GM18520 (cell line): Measurements from ENCODE around the gene ALKBH8.
"Not testable (repeated sequence)": the region's sequence is repeated elsewhere in the genome, so short reads cannot be mapped to it uniquely, and the experiment has no call there.

Experiments used
- ATAC-seq: cut with Tn5 transposase; IDR thresholded peaks from one replicate; pipeline ENCODE4 v1.9.1; 2021; ENCODE audit not compliant: unreplicated experiment

ALKBH8 gene

DNA sequence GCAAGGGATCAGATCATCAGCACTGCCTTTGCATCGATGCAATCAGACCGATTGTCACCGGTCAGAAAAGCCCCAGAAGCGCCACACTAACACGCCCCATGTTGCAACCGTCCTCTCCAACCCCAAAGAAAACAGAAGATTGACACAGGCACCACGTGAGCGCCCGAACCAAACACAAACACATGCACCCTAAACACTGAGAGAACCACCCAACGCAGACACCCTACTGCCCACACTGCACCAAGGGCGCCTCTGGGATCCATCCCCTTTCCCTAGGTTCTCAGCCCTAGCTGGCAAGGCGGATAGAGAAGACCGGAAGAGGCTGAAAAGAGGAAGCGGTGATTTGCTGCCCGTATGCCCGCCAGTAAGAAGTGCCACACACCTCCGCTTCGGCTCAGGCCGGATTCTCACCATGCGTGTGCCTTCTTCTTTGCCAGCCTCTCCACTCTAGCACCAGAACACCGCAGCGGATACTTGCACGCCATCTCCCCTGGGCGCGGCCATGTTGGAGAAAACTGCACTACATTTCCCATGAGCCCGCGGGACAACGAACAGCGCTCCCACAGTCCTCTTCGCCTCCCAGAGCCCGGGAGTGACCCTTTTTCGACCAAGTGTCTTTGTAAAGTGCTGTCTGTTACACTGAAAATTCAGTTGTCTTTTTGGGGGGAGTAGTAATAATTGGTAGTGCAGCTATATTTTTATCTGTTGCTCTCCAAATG, at the start of gene ALKBH8:
Gene ALKBH8, minus strand, starts transcription at position 517 of the 719 bp plus-strand sequence. CDS start 4,842 bp downstream, outside the sequence.
- peak; percentile 70 for ATAC-seq

DNA sequence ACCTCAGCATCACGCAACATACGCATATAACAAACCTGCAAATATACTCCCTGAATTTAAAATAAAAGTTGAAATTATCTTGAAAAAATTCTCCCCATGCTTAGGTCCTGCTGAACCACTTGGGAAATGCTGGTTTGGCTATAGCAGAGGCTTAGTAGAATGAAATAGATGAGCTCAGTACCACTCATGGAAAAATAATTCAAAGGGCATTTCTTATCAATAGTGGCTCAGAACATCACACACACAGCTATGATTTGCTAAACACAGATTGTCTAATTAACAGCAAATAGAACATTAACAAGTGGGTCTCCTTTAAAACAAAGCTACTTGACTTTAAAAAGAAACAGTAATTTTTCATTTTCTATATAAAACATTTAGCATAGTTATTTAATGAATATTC, 46.9 kb upstream of the ALKBH8 start:
- no peak for ATAC-seq

- no peak for ATAC-seq
Measured at GRCh38 chr11:107609400-107610218, 44.1 kb upstream of the ALKBH8 start.

- no peak for ATAC-seq
Measured at GRCh38 chr11:107608809-107609208, 43.3 kb upstream of the ALKBH8 start.

DNA sequence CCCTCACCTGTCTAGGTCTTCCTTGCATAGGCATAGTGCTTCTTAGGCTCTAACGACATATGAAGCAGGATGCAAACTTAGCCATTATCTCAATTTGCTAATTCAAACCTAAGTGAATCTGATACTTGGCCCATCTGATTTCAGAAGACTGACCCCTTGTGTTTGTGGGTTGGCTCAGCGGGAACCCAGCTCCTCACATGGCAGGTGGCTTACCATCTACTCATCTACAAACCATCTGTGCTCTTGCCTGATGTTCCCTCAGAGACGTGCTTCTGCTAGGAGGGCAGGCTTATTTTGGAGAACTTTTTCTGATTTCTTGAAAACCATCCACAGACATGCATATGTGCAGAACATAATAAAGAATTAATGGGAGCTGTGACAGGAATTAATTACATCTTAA, 40.6 kb upstream of the ALKBH8 start:
- ATAC-seq = no peak

DNA sequence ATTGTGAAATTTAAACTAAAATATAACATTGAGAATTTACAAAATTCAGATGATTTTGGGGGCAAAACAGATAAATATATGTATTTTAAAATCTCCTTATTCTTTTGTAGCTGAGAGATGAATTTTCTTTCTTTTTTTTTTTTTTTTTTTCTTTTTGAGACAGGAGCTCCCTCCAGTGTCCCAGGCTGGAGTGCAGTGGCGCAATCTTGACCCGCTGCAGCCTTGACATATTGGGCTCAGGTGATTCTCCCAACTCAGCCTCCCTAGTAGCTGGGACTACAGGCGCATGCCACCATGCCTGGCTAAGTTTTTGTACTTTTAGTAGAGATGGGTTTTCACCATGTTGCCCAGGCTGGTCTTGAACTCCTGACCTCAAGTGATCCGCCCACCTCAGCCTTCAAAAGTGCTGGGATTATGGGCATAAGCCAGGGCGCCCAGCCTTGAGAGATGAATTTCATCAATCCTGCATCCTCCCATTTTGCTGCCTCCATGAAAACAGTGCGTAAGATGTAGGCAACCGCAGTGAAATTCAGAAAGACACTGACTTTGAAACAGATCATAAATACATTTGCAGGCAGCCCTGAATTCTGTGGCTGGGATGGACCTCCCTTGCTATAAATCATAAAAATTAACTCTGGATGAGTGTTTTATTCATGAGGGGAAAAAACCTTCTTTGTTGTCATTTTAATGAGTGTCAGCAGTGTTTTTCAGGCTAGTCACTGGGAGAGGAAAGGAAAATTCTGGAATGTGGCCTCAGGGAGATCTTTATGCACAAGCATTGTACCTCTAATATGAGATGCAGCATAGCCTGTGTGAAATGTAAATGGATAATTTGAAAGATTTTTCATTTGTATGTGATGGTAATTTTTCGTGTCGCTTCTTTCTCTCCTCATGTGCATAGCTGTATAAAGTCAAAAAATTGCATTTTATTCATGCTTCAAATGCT, 39.8 kb upstream of the ALKBH8 start:
- ATAC-seq = no peak

- peak; percentile 64 for ATAC-seq
Measured at GRCh38 chr11:107598225-107599139, 32.9 kb upstream of the ALKBH8 start.

DNA sequence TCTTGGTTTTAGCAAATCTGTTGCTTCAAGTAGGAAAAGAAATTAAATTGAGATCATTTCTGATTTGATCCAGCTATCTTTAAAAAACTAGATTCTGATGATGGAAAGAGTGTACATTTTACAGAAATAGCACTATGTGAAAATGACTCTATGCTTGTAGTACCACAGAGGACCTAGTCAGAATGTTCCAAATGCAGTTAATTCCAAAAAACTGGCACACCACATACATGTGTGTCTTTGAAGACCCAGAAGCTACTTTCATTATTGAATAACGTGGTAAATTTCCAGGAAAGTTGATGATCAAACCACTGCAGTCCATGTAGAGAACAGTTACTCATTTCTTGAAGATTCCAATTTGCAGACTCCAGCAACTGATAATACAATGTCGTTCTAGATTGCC, 29.2 kb upstream of the ALKBH8 start:
- ATAC-seq = no peak

DNA sequence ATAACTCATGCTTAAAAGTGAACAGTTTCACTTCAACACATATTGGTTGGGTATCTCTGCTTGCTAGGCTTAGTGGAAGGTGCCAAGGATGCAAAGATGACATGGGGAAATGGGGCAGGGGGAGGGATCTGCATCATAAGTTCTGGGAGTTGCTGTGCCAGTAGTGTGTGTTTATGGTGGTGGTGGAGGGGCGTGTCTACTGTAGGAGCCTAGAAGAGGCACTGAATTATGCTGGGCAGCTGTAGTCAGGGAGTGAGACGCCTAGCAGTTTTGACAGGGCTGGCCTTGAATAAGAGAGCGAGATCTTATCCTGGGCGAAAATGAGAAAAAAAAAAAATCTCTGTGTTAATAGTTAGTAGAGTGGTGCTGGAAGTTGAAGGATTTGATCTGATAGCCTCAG, 28.4 kb upstream of the ALKBH8 start:
- ATAC-seq = no peak

- no peak for ATAC-seq
Measured at GRCh38 chr11:107592813-107593212, 27.3 kb upstream of the ALKBH8 start.

DNA sequence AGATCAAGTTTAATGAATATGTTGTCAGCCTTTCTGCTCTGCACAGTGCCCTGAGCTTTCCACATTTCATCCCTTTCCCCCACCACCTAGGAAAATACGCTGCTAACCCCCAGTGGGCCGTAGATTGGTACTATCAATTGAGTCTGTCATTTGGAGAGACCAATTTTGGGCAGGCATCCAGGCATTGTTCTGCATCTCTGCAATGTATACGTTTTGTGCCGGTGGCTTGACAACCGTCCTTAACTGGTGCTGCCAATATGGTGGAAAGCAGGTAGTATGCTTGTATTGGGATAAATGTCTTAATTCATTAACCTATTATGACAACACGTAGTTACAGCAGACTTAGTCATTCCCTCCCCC, 26.7 kb upstream of the ALKBH8 start:
- no peak for ATAC-seq

DNA sequence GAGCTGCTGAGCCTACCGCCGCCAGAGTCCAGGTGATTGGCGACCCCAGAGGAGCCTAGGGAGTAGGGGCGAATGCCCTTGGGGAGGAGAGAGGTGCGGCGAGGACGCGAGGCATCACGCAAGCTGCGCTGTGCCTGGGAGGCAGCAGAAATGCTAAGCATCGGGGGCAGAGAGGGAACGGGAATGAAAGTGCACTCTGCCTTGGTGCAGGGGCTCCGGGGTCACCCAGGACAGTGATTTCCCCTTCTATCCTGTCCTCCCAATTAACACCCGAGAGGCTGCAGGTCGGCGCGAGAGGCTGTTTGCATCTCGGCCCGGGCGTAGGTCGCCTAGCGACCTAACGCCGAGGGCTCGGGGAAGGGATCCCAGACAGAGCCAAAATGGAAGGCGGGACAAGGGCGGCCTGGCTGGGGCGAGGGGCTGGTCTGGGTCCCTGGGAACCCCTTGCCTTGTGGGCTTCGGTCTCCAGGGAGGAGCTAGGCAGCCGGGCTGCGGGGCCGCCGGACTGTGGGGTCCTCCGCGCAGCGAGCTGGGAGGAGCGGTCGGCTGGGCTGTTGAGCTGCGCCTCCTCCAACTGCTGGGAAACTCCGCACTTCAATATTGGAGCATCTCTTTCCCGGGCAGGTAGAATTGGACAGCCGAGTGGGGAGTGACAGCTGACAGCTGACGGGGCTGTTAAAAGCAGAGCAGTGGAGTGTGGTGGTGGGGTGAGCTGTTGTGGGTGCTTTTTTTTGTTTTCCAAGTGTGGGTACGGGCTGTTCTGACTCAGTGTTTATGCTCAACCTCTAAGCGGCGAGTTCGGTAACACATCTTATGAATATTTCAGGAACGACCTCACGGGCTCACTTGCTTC, 26.1 kb upstream of the ALKBH8 start:
- ATAC-seq = no peak

GRCh38 chr11:107590460-107591377, 25.2 kb upstream of the ALKBH8 start, which contains the start of gene ELMOD1:
TSS of gene ELMOD1 (plus strand) at chr11:107591147. CDS start at chr11:107618190, 27,043 bp downstream.
- ATAC-seq = peak; percentile 35

- no peak for ATAC-seq
Measured at GRCh38 chr11:107587306-107587979, 21.9 kb upstream of the ALKBH8 start.

- no peak for ATAC-seq
Measured at GRCh38 chr11:107583629-107584195, 18.2 kb upstream of the ALKBH8 start.

DNA sequence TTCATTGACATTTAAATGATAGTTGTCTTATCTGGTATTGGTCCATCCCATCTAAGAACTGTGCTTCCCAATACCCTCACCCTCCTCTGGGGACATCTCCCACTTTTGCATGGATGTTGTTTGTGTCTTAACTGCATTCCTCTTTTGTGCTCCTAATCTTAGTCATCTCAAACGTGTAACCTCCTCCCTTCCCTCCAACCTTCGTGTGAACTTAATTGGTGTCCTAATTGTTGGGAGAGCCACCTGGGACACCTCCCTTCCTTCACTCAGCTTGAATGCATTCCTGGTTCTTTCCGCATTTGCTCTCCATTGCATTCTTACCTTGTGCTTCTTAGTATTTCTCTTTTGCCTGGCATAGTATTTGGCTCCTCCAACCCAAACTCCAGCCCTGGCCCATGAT, 15.6 kb upstream of the ALKBH8 start:
- no peak for ATAC-seq

DNA sequence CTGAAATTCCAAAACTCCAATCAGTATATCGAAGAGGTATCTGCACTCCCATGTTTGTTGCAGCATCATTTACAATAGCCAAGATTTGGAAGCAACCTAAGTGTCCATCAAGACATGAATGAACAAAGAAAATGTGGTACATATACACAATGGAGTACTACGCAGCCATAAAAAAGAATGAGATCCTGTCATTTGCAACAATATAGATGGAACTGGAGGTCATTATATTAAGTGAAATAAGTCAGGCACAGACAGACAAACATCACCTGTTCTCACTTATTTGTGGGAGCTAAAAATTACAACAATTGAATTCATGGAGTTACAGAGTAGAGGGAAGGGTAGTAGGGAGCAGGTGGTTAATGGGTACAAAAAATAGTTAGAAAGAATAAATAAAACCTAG, 13.6 kb upstream of the ALKBH8 start:
- not testable (repeated sequence) for ATAC-seq
